ENCODE results near the gene FHL2. TPM values are rescaled to one million over a fixed set of nuclear protein-coding genes. Genes with fewer than 3 reads are reported as not detected.

FHL2 gene
- total RNA-seq, 1 donor from 2014 or later, result 59.1 TPM

DNA sequence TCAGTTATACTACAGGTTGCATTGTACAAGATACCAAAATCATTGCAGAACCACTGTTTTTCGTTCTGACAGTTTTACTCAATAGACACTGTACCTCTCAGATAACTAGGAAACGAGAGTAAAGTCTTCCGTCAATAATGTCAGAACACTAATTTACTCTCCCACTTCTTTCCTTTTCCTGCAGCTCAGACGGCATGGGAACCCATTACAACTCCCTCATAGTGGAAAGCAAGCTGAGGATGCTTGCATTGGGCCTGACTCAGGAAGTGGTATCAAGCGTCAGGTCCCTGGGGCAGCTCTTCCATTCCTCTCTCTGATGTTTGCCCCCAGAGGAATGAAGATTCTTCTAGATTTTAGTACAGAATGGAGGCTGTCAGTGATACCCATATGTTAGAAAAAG lies 23.9 kb upstream of the FHL2 start:
- no peak for DNase-seq (ENCODE audit: low spot score)

GRCh38 chr2:105421053-105421452 lies 22.2 kb upstream of the FHL2 start:
- DNase-seq (ENCODE audit: low spot score), result no peak

GRCh38 chr2:105418522-105418921 lies 19.7 kb upstream of the FHL2 start:
- no peak for DNase-seq (ENCODE audit: low spot score)

GRCh38 chr2:105417857-105418436 lies 19.1 kb upstream of the FHL2 start:
- no peak for DNase-seq (ENCODE audit: low spot score)

DNA sequence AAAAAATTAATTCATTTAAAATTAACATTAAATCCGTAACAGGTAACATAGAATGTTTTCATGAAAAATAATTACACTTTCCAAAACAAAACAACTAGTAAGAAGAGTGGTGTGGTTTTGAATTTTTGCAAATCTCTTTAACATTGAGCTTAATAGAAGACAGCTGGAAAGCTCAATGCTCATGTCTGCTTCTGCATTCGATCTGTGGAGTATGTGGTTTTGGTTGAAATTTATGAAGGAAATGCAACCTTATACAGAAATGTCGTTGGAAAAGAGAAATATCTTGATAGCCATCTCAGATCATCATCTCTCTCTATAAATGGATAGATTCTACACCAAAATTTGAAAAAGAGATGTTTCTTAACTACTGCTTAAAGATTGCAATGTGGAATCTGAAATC lies 17.3 kb upstream of the FHL2 start:
- DNase-seq (ENCODE audit: low spot score), result no peak

GRCh38 chr2:105415007-105415406 lies 16.2 kb upstream of the FHL2 start:
- DNase-seq (ENCODE audit: low spot score), result no peak

DNA sequence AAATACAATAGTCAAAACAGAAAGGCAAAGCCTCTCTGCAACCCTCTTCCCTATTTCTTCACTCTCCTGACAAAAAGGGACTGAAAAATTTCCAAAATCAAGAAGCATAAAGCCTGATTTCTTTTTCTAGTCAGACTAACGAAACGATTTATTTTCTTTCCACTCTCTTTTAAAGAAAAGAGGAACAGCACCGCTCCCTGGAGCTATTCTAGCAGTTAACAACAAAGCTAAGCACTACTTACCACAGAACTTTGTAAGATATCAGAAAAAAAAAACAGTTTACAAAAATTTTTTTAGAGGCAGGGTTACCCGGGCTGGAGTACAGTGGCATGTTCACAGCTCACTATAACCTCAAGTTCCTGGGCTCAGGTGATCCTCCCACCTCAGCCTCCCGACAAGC lies 14.4 kb upstream of the FHL2 start:
- no peak for DNase-seq (ENCODE audit: low spot score)

DNA sequence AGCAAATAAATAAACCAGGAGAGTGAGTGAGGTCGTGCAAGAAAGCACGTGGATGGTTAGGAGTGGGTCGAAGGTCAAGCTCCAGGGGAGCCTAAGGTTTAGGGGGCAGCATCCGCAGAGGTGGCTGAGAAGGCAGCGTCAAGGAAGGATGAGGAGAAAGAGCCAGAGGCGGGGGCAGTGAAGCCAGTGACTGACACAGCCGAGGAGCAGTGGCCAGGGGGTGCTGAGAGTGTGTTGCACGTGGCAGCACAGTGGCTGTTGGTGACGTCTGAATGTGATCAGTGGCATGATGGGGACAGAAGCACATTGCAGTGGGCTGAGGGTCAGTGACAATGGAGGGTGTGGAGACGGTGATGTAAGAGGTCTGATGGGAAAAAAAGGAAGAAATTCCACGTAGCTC lies 13.7 kb upstream of the FHL2 start:
- DNase-seq (ENCODE audit: low spot score), result no peak

GRCh38 chr2:105411720-105412407 lies 13.0 kb upstream of the FHL2 start:
- DNase-seq (ENCODE audit: low spot score), result no peak

GRCh38 chr2:105410554-105410953 lies 11.7 kb upstream of the FHL2 start:
- DNase-seq (ENCODE audit: low spot score), result no peak

DNA sequence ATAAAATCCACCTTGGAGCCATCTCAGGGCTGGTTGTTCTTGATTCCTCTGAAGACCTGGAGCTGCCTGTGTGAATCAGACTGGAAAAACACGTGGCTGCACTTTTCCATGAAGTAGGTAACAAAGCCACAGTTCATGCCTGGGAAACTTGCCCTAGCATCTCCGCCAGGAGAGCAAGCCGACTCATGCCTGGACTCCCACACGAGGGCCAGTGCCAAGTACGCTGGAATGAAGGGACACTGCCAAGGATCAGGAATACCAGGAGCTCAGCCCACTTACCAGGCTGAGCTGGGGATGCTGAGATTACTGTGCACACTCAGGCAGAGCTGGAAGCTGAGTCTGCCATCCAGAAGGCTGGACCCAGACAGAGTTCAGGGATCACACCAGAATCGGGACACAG lies 10.9 kb upstream of the FHL2 start:
- DNase-seq (ENCODE audit: low spot score), result peak; percentile 86

GRCh38 chr2:105407946-105408743 lies 9.3 kb upstream of the FHL2 start:
- DNase-seq (ENCODE audit: low spot score), result no peak

- DNase-seq (ENCODE audit: low spot score), result no peak
Observed at GRCh38 chr2:105406221-105406620, 7.4 kb upstream of the FHL2 start.

- no peak for DNase-seq (ENCODE audit: low spot score)
Observed at GRCh38 chr2:105405291-105405690, 6.4 kb upstream of the FHL2 start.

DNA sequence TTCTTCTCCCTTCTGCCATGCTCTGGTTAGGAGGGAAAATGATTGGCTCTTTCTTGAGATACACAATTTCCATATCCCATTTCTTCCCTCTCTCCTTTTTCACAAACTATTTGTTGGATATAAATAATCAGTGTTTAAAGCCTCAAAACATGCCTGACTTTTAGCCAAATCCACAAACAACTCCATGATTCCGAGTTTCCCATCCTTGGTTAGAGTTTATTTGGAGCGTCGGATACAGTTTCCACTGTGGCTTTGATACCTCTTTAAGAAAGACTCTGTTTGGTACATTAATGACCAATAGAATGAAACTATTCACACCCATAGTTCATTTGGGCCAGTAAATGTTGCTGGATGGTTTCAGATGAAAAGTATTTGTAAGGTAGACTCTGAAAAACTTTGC lies 5.9 kb upstream of the FHL2 start:
- DNase-seq (ENCODE audit: low spot score), result no peak

DNA sequence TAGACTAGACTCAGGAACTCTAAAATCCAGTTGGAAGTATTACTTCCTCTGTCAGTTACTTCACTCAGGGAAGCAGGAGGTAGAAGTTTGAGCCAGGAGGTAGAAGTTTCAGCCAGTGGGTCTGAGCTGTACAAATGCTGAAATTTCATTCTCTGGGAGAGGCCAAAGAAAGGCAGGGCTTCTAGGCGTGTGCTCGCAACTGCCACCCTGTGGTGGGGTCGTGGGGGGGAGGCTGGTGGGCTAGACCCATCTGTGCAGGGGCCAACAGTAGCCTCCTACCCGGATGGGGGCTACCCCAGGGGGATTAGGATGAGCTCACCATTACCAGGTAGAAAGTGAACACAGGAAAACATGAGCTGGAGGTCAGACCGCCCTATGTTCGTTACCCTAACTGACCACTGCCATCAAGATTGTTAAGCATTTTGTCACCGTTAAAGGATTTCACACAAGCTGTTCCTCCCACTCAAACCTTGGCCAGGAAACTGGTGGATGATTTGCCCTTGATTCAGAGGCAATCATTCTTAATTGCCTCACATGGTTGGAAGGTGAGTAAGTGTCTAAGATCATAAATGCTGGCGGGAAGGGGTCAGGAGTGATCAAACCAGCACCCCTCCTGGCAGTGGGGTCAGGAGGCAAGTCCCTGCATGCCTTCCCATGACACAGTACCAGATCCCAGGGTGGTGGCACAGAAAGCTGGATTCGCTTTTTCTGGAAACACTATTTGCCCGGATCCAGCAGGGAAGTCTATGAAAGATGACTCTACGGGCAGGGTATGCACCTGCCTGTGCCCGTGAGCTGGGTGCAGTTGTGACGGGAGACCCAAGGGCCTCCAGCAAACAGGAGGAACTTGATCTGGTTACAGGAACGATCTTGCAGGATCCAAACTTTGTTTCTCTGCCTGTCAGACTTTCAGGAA lies 5.2 kb upstream of the FHL2 start:
- DNase-seq (ENCODE audit: low spot score), result no peak

- DNase-seq (ENCODE audit: low spot score), result no peak
Observed at GRCh38 chr2:105403241-105403782, 4.5 kb upstream of the FHL2 start.

GRCh38 chr2:105402809-105403208 lies 4.0 kb upstream of the FHL2 start:
- DNase-seq (ENCODE audit: low spot score), result no peak

DNA sequence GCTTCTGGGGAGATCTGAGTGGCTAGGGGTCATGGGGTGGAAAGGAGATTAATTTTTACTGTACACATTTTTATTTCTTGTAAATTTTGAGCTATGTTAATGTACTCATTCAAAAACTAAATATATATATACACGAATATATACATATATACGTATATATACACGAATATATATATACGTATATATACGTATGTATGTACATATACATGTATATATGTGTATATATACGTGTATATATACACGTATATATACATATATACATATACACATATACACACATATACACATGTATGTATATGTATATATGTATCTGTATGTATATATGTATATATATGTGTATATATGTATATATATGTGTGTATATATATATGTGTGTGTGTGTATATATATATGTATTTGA lies 3.0 kb upstream of the FHL2 start:
- DNase-seq (ENCODE audit: low spot score), result no peak

DNA sequence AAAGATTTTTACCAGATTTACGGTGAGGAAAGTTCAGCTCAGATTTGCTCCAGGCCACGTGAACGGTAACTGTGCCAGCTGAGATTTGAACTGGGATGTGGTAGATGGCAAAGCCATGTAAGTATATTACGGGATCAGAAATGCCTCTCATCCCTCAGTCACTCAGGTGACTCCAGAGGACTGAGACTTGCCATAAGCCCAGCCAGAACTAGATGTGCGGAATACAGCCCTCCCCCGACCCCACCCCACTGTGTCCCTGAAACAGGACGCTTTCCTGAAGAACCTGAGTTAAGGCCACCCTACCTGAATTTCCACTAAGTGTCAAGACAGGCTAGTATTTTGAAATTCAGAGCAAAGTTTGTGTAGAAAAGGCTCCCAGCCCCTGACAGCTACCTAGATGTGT lies 1.3 kb upstream of the FHL2 start:
- no peak for DNase-seq (ENCODE audit: low spot score)

GRCh38 chr2:105399207-105399861 lies 483 bp upstream of the FHL2 start:
- DNase-seq (ENCODE audit: low spot score), result no peak

All from mucosa of gallbladder (tissue), 1 donor.